SKM-1 treated with dmso at 0.1 percent for 144 hours (cell line): ENCODE data around the gene PTGIR.
A peak's percentile ranks its signal among the peaks of the same experiment; 100 is the strongest.

Source experiments
- DNase-seq: peaks from one replicate; lab custom pipeline; 2025; ENCODE audit not compliant: unreplicated experiment; lab: John Stamatoyannopoulos, UW

Gene PTGIR

GRCh38 chr19:46624958-46625661 lies at the start of gene PTGIR:
PTGIR (minus strand) TSS chr19:46625089; CDS start chr19:46624225, 864 bp downstream.
- no peak for DNase-seq

- no peak for DNase-seq
Measured at GRCh38 chr19:46670813-46671212, 45.9 kb upstream of the PTGIR start.

GRCh38 chr19:46668662-46669061 lies 43.8 kb upstream of the PTGIR start:
- DNase-seq = no peak

GRCh38 chr19:46665072-46665471 lies 40.2 kb upstream of the PTGIR start:
- DNase-seq = no peak

GRCh38 chr19:46661735-46662592 lies 37.1 kb upstream of the PTGIR start:
- peak; percentile 58 for DNase-seq

GRCh38 chr19:46661020-46661731 lies 36.3 kb upstream of the PTGIR start, which contains the start of gene DACT3:
DACT3 (minus strand) TSS chr19:46661182; CDS start chr19:46661064, 118 bp downstream.
- peak; percentile 90 for DNase-seq

- DNase-seq = no peak
Measured at GRCh38 chr19:46660551-46661019, 35.7 kb upstream of the PTGIR start.

- DNase-seq = no peak
Measured at GRCh38 chr19:46660008-46660517, 35.2 kb upstream of the PTGIR start.

- no peak for DNase-seq
Measured at GRCh38 chr19:46659151-46660007, 34.5 kb upstream of the PTGIR start.

GRCh38 chr19:46656541-46656940 lies 31.7 kb upstream of the PTGIR start:
- DNase-seq = no peak

GRCh38 chr19:46654621-46655152 lies 29.8 kb upstream of the PTGIR start:
- DNase-seq = no peak

- DNase-seq = no peak
Measured at GRCh38 chr19:46650445-46650844, 25.6 kb upstream of the PTGIR start.

GRCh38 chr19:46648961-46649960 lies 24.4 kb upstream of the PTGIR start:
- DNase-seq = no peak

- DNase-seq = no peak
Measured at GRCh38 chr19:46648060-46648960, 23.4 kb upstream of the PTGIR start.

- DNase-seq = no peak
Measured at GRCh38 chr19:46646402-46646801, 21.5 kb upstream of the PTGIR start.

- no peak for DNase-seq
Measured at GRCh38 chr19:46644720-46645119, 19.8 kb upstream of the PTGIR start.

GRCh38 chr19:46640656-46641055 lies 15.8 kb upstream of the PTGIR start:
- no peak for DNase-seq
